Omental fat pad (tissue), 4 donors: Measurements from ENCODE around the gene SPATS2. TPM values are rescaled to one million over a fixed set of nuclear protein-coding genes. Genes with fewer than 3 reads are reported as not detected.
"Not testable (repeated sequence)": the region's sequence is repeated elsewhere in the genome, so short reads cannot be mapped to it uniquely, and the experiment has no call there.

Experiments used
- ATAC-seq: fragments of 150-250 bp; one replicate; pipeline ENCODE4 v1.9.1; 2016; ENCODE audit warnings: mild to moderate bottlenecking, moderate library complexity; ENCODE audit not compliant: low FRiP score
- DNase-seq: peaks from one replicate; pipeline ENCODE4 v3.0.0-alpha.2; 2019; ENCODE audit warnings: low spot score
- CTCF ChIP-seq, 3 donors: fragments of 450-650 bp; IDR thresholded peaks; one replicate each; pipeline ENCODE4 v1.5.1; 2016 to 2017; ENCODE audit warnings: antibody characterized with exemption in 3 of 3, mild to moderate bottlenecking in 3 of 3, moderate library complexity in 2 of 3
- total RNA-seq, 4 donors: library from RNA; depleted of rRNA; stranded (reverse); fragments of >200 nt; gene quantifications; one replicate each; pipeline ENCODE4 v1.1.0, GENCODE V29; 2016

Gene SPATS2
- total RNA-seq, 4 donors from 2014 or later: 8.0 to 16.2 (median 9.7) TPM

GRCh38 chr12:49422114-49422513 is 54.9 kb downstream of the SPATS2 start:
- ATAC-seq: no peak
- DNase-seq: no peak
- TF ChIP-seq CTCF (IDR thresholded peaks at IDR 0.05): no peak

GRCh38 chr12:49428793-49429192 is 61.5 kb downstream of the SPATS2 start:
- peak; percentile 78 for ATAC-seq
- TF ChIP-seq CTCF (IDR thresholded peaks at IDR 0.05): no peak
- DNase-seq: no peak

- DNase-seq: no peak
- no peak for TF ChIP-seq CTCF (IDR thresholded peaks at IDR 0.05)
- no peak for ATAC-seq
Measured at GRCh38 chr12:49432616-49433015, 65.4 kb downstream of the SPATS2 start.

GRCh38 chr12:49436799-49437198 is 69.5 kb downstream of the SPATS2 start:
- ATAC-seq, DNase-seq: not testable (repeated sequence)

GRCh38 chr12:49439042-49439441 is 71.8 kb downstream of the SPATS2 start:
- no peak for ATAC-seq
- DNase-seq: no peak
- TF ChIP-seq CTCF (IDR thresholded peaks at IDR 0.05): no peak

GRCh38 chr12:49440035-49440434 is 72.8 kb downstream of the SPATS2 start:
- ATAC-seq: no peak
- TF ChIP-seq CTCF (IDR thresholded peaks at IDR 0.05): no peak
- no peak for DNase-seq

- DNase-seq (no peak), ATAC-seq (no peak)
- no peak for TF ChIP-seq CTCF (IDR thresholded peaks at IDR 0.05)
Measured at GRCh38 chr12:49442915-49443314, 75.7 kb downstream of the SPATS2 start.

GRCh38 chr12:49446571-49446970 is 79.3 kb downstream of the SPATS2 start:
- DNase-seq (no peak), ATAC-seq (no peak)
- no peak for TF ChIP-seq CTCF (IDR thresholded peaks at IDR 0.05)
